Measurements from ENCODE around the gene BMP6.

DNA sequence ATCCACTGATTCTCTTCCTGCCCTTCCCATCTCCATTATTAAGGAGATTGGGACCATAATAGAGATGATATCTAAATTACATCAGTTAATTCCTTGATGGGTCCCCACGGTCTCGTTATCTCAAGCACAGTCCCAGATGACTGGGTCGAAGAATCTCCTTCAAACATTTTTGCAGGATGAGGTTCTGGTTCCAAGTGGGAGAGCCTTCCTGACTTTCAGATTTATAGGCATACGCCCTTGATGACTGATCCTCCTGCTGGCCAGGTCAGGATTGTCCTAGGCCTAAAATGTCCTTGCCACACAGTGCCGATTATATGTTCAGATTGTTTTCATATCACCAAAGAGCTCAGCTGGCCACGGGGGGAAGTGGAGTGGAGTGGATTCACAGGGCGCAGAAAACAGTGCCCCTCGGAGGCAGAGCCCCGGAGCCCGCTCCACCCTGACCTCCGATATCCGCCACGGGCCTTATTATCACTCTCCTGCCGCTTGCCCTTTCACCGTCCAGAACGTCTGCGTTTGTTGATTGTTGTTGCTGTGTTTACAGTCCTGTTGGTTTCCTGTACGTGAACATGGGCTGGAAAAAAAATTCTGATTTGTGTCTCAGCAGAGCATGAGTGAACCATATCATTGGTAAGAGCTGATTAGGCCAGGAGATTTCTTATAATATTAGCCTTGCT is 8.9 kb downstream of the BMP6 start:
- TF ChIP-seq, protein P1, sequence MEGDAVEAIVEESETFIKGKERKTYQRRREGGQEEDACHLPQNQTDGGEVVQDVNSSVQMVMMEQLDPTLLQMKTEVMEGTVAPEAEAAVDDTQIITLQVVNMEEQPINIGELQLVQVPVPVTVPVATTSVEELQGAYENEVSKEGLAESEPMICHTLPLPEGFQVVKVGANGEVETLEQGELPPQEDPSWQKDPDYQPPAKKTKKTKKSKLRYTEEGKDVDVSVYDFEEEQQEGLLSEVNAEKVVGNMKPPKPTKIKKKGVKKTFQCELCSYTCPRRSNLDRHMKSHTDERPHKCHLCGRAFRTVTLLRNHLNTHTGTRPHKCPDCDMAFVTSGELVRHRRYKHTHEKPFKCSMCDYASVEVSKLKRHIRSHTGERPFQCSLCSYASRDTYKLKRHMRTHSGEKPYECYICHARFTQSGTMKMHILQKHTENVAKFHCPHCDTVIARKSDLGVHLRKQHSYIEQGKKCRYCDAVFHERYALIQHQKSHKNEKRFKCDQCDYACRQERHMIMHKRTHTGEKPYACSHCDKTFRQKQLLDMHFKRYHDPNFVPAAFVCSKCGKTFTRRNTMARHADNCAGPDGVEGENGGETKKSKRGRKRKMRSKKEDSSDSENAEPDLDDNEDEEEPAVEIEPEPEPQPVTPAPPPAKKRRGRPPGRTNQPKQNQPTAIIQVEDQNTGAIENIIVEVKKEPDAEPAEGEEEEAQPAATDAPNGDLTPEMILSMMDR (conservative IDR thresholded peaks at IDR 0.05; ENCODE audit: low read depth, low read length), result no peak
- no peak for TF ChIP-seq EZH2 (IDR thresholded peaks at IDR 0.05; ENCODE audit: borderline replicate concordance, low read depth, low read length, poor library complexity, severe bottlenecking)
